ACHN (cell line): Measurements from ENCODE around the gene BACE2.

Source experiments
- DNase-seq: peaks from one replicate; pipeline ENCODE4 v3.0.0-alpha.2; 2015
- in situ Hi-C: cut with HindIII; loops from 2 replicates; pipeline ENCODE4 v1.10.0; 2017; ENCODE audit warnings: low sequenced_read_pairs, low pct_ligation_motif_present, low pct_unique_long_range_greater_than_20kb

The BACE2 gene

GRCh38 chr21:41167348-41168342, at the start of gene BACE2:
BACE2 (plus strand) TSS chr21:41168160; CDS start chr21:41168264, 104 bp downstream.
- DNase-seq, result peak; percentile 75
- in situ Hi-C loops, result no loop called here

GRCh38 chr21:41119901-41120300, 48.1 kb upstream of the BACE2 start:
- in situ Hi-C loops, result no loop called here
- no peak for DNase-seq

- DNase-seq, result no peak
- in situ Hi-C loops, result no loop called here
Observed at GRCh38 chr21:41120997-41121396, 47.0 kb upstream of the BACE2 start.

- DNase-seq, result peak; percentile 81
- in situ Hi-C loops, result no loop called here
Observed at GRCh38 chr21:41121785-41122415, 46.1 kb upstream of the BACE2 start.

GRCh38 chr21:41124641-41125201, 43.2 kb upstream of the BACE2 start:
- in situ Hi-C loops, result no loop called here
- no peak for DNase-seq

GRCh38 chr21:41128981-41129380, 39.0 kb upstream of the BACE2 start:
- no peak for DNase-seq
- in situ Hi-C loops, result no loop called here

GRCh38 chr21:41130883-41131282, 37.1 kb upstream of the BACE2 start:
- in situ Hi-C loops, result no loop called here
- DNase-seq, result no peak

- DNase-seq, result peak; percentile 50
- in situ Hi-C loops, result no loop called here
Observed at GRCh38 chr21:41133874-41134522, 34.0 kb upstream of the BACE2 start.

GRCh38 chr21:41135746-41136145, 32.2 kb upstream of the BACE2 start:
- in situ Hi-C loops, result no loop called here
- DNase-seq, result no peak

GRCh38 chr21:41136286-41136685, 31.7 kb upstream of the BACE2 start:
- in situ Hi-C loops, result no loop called here
- DNase-seq, result no peak

- DNase-seq, result no peak
- in situ Hi-C loops, result no loop called here
Observed at GRCh38 chr21:41137401-41137800, 30.6 kb upstream of the BACE2 start.

GRCh38 chr21:41137889-41138288, 30.1 kb upstream of the BACE2 start:
- DNase-seq, result no peak
- in situ Hi-C loops, result no loop called here

- in situ Hi-C loops, result no loop called here
- no peak for DNase-seq
Observed at GRCh38 chr21:41138711-41139110, 29.2 kb upstream of the BACE2 start.

- in situ Hi-C loops, result no loop called here
Observed at GRCh38 chr21:41139275-41139674, 28.7 kb upstream of the BACE2 start.

GRCh38 chr21:41139951-41140350, 28.0 kb upstream of the BACE2 start:
- in situ Hi-C loops, result no loop called here
- no peak for DNase-seq

More at GRCh38 chr21:41139275-41139674, 28.7 kb upstream of the BACE2 start:
- DNase-seq, result no peak

GRCh38 chr21:41141031-41141457, 26.9 kb upstream of the BACE2 start:
- DNase-seq, result peak; percentile 69
- in situ Hi-C loops, result no loop called here

GRCh38 chr21:41142051-41142795, 25.7 kb upstream of the BACE2 start:
- DNase-seq, result peak; percentile 70
- in situ Hi-C loops, result no loop called here

GRCh38 chr21:41143596-41144325, 24.2 kb upstream of the BACE2 start:
- in situ Hi-C loops, result no loop called here
- no peak for DNase-seq
